ENCODE data around the gene OR2B6.

- TF ChIP-seq CTCF (IDR thresholded peaks at IDR 0.05) (no peak), EP300 (IDR thresholded peaks at IDR 0.05) (no peak)
These were observed 9.9 kb downstream of the OR2B6 start for GRCh38 chr6:27966816-27967426.
